GM12872 (cell line): ENCODE results near the gene FAR2.

Experiments
- CTCF ChIP-seq: IDR thresholded peaks from 3 replicates; pipeline ENCODE4 v1.5.1; 2011; ENCODE audit warnings: low read depth, mild to moderate bottlenecking, low read length, moderate library complexity; ENCODE audit not compliant: insufficient read depth

The FAR2 gene

GRCh38 chr12:29131539-29131938 lies 17.5 kb upstream of the FAR2 start:
- TF ChIP-seq CTCF, result no peak

GRCh38 chr12:29132316-29132715 lies 16.8 kb upstream of the FAR2 start:
- TF ChIP-seq CTCF, result no peak

GRCh38 chr12:29133181-29133580 lies 15.9 kb upstream of the FAR2 start:
- no peak for TF ChIP-seq CTCF

GRCh38 chr12:29133680-29134079 lies 15.4 kb upstream of the FAR2 start:
- no peak for TF ChIP-seq CTCF

- TF ChIP-seq CTCF, result no peak
These were observed 3.5 kb upstream of the FAR2 start for GRCh38 chr12:29145372-29146170.

GRCh38 chr12:29146196-29146595 lies 2.9 kb upstream of the FAR2 start:
- no peak for TF ChIP-seq CTCF

- TF ChIP-seq CTCF, result no peak
These were observed 1.1 kb upstream of the FAR2 start for GRCh38 chr12:29147731-29148595.
